Anterior cingulate cortex (tissue), 58 donors: ENCODE data around the gene VEZT.

Source experiments
- DNase-seq, 58 donors: peaks; one replicate each; lab custom pipeline; 2025; lab: John Stamatoyannopoulos, UW

The VEZT gene

DNA sequence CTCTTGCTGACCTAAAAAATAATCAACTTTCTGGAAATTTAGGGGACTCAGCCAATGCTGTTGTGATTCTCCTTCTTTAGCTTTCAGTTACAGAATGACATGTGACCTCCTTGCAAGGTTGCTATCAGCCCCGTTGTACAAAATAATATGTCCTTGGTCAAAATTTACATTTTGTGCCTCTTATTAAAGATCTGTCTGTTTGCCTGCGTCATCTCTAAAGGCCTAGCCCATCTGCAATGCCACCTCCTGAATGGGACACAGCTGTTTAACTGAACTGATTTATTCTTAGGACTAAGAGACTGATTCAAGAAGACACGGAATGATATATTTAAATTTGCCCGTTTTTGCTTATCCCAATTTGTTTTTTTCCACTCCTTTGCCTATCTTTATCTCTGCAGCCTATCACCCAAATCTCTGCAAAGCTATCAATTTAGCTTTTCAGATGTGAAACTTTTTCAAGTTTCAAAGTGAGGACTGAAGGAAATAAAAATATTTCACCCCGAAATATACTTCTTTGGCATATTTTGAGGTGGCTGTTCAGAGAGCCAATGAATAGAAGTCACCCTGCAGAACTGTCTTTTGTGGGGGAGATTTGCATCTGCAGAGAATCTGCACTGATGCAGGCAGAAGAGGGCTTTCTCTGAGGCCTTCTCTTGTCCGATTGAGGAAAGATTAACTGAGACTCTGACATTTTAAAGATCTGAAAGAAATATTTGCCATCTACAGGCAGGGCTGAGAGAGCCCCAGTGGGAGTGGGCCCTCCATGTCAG lies 126.0 kb downstream of the VEZT start:
- DNase-seq, result peak in 4 of 58 donors; percentile 4 to 15 (median 6)

DNA sequence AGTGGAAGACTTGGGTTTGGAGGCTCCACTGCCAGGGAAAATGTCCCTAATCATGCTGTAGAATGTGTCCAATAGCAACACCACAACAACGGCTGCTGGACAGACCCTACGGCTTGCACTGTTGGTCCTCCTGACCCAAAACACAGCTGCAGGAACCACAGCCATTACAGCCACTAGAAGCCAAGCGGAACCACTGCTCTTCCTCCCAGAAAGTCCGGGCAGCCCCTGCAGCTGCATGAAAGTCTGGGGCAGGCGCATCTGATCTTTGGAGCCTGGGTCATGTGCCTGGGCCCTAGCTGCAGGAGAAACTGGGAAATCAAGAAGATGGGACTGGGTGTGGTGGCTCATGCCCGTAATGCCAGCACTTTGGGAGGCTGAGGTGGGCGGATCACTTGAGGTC lies 131.7 kb downstream of the VEZT start:
- DNase-seq, result no peak

DNA sequence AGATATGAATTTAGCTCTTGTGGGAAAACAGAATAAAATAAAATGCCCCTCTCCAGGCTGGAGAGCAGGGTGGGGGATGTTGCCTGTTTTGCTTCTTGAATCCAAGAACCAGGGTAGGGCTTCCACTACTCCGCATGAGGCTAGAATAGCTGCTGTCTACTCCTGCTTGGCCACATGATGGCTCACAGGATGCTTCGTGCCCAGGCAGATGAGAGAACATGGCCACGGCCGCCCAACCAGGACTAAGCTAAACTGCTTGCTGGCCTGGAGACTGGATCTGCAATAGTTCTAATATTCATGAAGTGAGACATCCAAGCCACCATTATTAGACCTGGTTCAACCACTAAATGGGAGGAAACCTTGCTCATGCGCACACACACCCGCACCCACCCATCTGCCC lies 134.1 kb downstream of the VEZT start:
- DNase-seq, result no peak
